ENCODE data around the gene PKDCC. TPM values are rescaled to one million over a fixed set of nuclear protein-coding genes. Genes with fewer than 3 reads are reported as not detected.

PKDCC gene
- total and polyA plus RNA-seq, 2 of the 8 experiments (the other 6 are each of a cell fraction or from before 2014, with no cell fraction given) = 49.9 to 80.1 TPM

- POLR2A ChIA-PET (ENCODE audit: partially characterized antibody) = interaction anchor here (1.3 kb wide), 1 partner anchor 9 kb away, joined by 5 read pairs; no protein-coding TSS in a partner anchor
- H3K36me3 ChIP-seq (ENCODE audit: control insufficient read depth in 2 of 4, insufficient read depth in 4 of 4, low read length in 3 of 4) = no peaks in the 10 kb centered on the region
- H3K14ac ChIP-seq (ENCODE audit: insufficient read length) = no peak overlapping the region
- no peaks in the 10 kb centered on the region for H3K9me3 ChIP-seq (ENCODE audit: insufficient read depth in 2 of 2, low read depth in 1 of 2, low read length in 1 of 2)
- no peak overlapping the region for H2AFZ ChIP-seq (ENCODE audit: low read length)
- H2BK15ac ChIP-seq (ENCODE audit: low read length) = no peak overlapping the region
- no peaks in the 10 kb centered on the region for H4K20me1 ChIP-seq (replicated peaks in 1 of 2; ENCODE audit: control insufficient read depth in 1 of 2, insufficient read depth in 2 of 2, low read length in 2 of 2)
- no peak overlapping the region for H3K27ac ChIP-seq (ENCODE audit: low read depth, low read length)
- H3K4ac ChIP-seq (replicated peaks; ENCODE audit: insufficient read length, low read depth, low read length) = no peak overlapping the region
- H3K23ac ChIP-seq (ENCODE audit: insufficient read length) = no peak overlapping the region
- FAIRE-seq (no peak), DNase-seq (ENCODE audit: low read depth in 1 of 2, low spot score in 2 of 2) (no peak)
- no peak overlapping the region for H3K4me2 ChIP-seq (ENCODE audit: insufficient read depth in 1 of 2, low read depth in 2 of 2, low read length in 2 of 2)
- H4K8ac ChIP-seq (ENCODE audit: extremely low read depth, insufficient read depth, low read length) = 0 out of 2 replicates have a peak overlapping the region, but pooled peaks have one; percentile 8
- no peak overlapping the region; the same call in 1 of the 2 replicates for H3K18ac ChIP-seq (ENCODE audit: extremely low read depth, low read length)
- CTCF ChIA-PET (ENCODE audit: partially characterized antibody) = interaction anchor here (1.0 kb wide), 2 partner anchors 41 to 85 kb away, joined by 3 to 4 read pairs; no protein-coding TSS in a partner anchor
- no peak overlapping the region for H3K4me3 ChIP-seq (ENCODE audit: extremely low read depth in 1 of 4, insufficient read depth in 2 of 4, low read depth in 3 of 4, low read length in 4 of 4)
- H2AK5ac ChIP-seq (ENCODE audit: low read depth, low read length) = no peak overlapping the region; the same call in 1 of the 2 replicates
- no peak overlapping the region for H2BK120ac ChIP-seq (replicated peaks; ENCODE audit: low read depth, low read length)
- no peaks in the 10 kb centered on the region for H3K4me1 ChIP-seq (replicated peaks in 1 of 4; ENCODE audit: control insufficient read depth in 3 of 4, insufficient read depth in 4 of 4, low read length in 3 of 4)
- H4K5ac ChIP-seq (ENCODE audit: insufficient read length, low read depth, low read length) = no peak overlapping the region
- H3K56ac ChIP-seq (replicated peaks; ENCODE audit: insufficient read length, low read depth, low read length) = no peak overlapping the region
- H3K9ac ChIP-seq (replicated peaks in 1 of 4; ENCODE audit: extremely low read depth in 1 of 4, low read depth in 3 of 4, low read length in 3 of 4) = no peak overlapping the region
- no peaks in the 10 kb centered on the region for H3K79me2 ChIP-seq (ENCODE audit: control insufficient read depth in 1 of 2, insufficient read depth in 2 of 2, low read length in 2 of 2)
- H2BK12ac ChIP-seq (ENCODE audit: low read depth, low read length) = no peak overlapping the region
- WGBS, 2 experiments (ENCODE audit: extremely low coverage in 1 of 2, insufficient coverage in 1 of 2, insufficient read length in 1 of 2, insufficient replicate concordance in 2 of 2, low coverage in 1 of 2, low lambda C conversion rate in 2 of 2, missing lambda C conversion rate in 1 of 2) = 83% methylated on average over 21 of the region's 21 CpGs; no CpG with 5 or more reads in 1 of the 2 experiments
- no peaks in the 10 kb centered on the region for H3K23me2 ChIP-seq (ENCODE audit: low read depth, low read length)
- no peak overlapping the region for H2BK20ac ChIP-seq (ENCODE audit: low read length)
- no peak overlapping the region for H2BK5ac ChIP-seq (ENCODE audit: low read depth, low read length)
- H4K91ac ChIP-seq (replicated peaks; ENCODE audit: insufficient read length, low read length) = peak overlapping the region; percentile 39
- H3K79me1 ChIP-seq (ENCODE audit: low read depth, low read length) = no peaks in the 10 kb centered on the region
- no peaks in the 10 kb centered on the region for H3K27me3 ChIP-seq (replicated peaks in 1 of 4; ENCODE audit: control insufficient read depth in 3 of 4, extremely low read depth in 1 of 4, insufficient read depth in 3 of 4, low read length in 3 of 4)
- TF ChIP-seq TBP (IDR thresholded peaks at IDR 0.05; ENCODE audit: low read depth, low read length) (no peak), TAF1 (IDR thresholded peaks at IDR 0.05; ENCODE audit: low read depth, low read length) (no peak), BCL11A (IDR thresholded peaks at IDR 0.05; ENCODE audit: low read depth in 2 of 2, low read length in 2 of 2) (no peak), NANOG (IDR thresholded peaks at IDR 0.05; ENCODE audit: insufficient read depth, low read depth, low read length, poor library complexity, severe bottlenecking) (no peak), GABPA (IDR thresholded peaks at IDR 0.05; ENCODE audit: borderline replicate concordance, insufficient read depth, low read length) (no peak), CREB1 (IDR thresholded peaks at IDR 0.05) (no peak), RNF2 (IDR thresholded peaks at IDR 0.05; ENCODE audit: borderline replicate concordance, low read depth, low read length, missing control alignments, poor library complexity, severe bottlenecking) (no peak), CHD1 (IDR thresholded peaks at IDR 0.05; ENCODE audit: low read depth, low read length) (no peak), RAD21 (IDR thresholded peaks at IDR 0.05 in 1 of 2, conservative IDR thresholded peaks at IDR 0.05 in 1 of 2; ENCODE audit: low read depth in 2 of 2, low read length in 2 of 2) (no peak), MAX (IDR thresholded peaks at IDR 0.05) (no peak), RFX5 (IDR thresholded peaks at IDR 0.05; ENCODE audit: borderline replicate concordance, low read depth, low read length) (no peak), GTF2F1 (IDR thresholded peaks at IDR 0.05; ENCODE audit: borderline replicate concordance, low read depth, low read length) (no peak), SUZ12 (IDR thresholded peaks at IDR 0.05; ENCODE audit: low read length) (no peak)
These were observed 46.1 kb upstream of the PKDCC start for GRCh38 chr2:42001711-42002201.
